Measurements from ENCODE around the gene ILF2. TPM values are rescaled to one million over a fixed set of nuclear protein-coding genes. Genes with fewer than 3 reads are reported as not detected.

ILF2 gene
- total RNA-seq, 1 donor from 2014 or later, result 114 TPM

DNA sequence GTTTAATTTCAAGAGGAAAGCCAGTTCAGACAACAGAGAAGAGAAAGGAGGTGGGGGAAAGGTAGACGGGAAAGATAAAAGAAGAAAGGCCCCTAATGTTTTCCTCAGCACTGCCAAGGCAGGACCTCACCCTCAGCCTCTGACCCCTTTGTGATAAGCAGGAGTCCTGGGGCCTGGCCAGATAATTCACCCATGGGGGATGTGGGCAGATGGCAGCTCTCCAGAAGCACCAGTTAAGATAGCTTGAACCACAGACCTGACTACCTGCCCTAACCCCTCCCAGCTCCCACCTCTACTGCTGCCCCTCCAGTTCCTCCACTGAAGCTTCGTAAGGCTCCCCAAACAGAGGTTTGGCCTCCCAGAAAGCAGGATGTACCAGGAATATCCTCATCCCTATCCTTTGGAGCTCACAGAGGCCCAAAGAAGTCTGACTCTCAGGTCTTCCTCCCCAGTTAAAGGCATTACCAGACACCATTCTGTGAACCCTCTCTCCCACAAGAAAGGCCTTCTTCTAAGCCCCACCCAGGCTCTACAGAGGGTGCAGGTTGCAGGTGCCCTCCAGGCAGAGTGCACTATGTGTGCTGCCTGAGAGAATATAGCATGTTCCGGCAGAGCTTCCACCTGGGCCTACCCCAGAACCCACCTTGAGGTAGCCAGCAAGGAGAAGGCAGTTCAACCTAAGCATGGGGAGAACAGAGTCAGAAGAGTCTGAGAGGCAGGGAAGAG lies 21.5 kb downstream of the ILF2 start:
- no peaks in the 10 kb centered on the region for H3K27me3 ChIP-seq (ENCODE audit: control insufficient read depth, insufficient read depth, low read length)
- DNase-seq (ENCODE audit: low read depth) (no peak), FAIRE-seq (no peak)
- H3K4me3 ChIP-seq (ENCODE audit: low read depth, low read length), result no peak overlapping the region
- TF ChIP-seq, protein P1, sequence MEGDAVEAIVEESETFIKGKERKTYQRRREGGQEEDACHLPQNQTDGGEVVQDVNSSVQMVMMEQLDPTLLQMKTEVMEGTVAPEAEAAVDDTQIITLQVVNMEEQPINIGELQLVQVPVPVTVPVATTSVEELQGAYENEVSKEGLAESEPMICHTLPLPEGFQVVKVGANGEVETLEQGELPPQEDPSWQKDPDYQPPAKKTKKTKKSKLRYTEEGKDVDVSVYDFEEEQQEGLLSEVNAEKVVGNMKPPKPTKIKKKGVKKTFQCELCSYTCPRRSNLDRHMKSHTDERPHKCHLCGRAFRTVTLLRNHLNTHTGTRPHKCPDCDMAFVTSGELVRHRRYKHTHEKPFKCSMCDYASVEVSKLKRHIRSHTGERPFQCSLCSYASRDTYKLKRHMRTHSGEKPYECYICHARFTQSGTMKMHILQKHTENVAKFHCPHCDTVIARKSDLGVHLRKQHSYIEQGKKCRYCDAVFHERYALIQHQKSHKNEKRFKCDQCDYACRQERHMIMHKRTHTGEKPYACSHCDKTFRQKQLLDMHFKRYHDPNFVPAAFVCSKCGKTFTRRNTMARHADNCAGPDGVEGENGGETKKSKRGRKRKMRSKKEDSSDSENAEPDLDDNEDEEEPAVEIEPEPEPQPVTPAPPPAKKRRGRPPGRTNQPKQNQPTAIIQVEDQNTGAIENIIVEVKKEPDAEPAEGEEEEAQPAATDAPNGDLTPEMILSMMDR (IDR thresholded peaks at IDR 0.05; ENCODE audit: insufficient read depth, low read length, severe bottlenecking), result no peak
- peaks cover 3% of the 10 kb centered on the region for H3K36me3 ChIP-seq (ENCODE audit: control insufficient read depth, insufficient read depth, low read length)

DNA sequence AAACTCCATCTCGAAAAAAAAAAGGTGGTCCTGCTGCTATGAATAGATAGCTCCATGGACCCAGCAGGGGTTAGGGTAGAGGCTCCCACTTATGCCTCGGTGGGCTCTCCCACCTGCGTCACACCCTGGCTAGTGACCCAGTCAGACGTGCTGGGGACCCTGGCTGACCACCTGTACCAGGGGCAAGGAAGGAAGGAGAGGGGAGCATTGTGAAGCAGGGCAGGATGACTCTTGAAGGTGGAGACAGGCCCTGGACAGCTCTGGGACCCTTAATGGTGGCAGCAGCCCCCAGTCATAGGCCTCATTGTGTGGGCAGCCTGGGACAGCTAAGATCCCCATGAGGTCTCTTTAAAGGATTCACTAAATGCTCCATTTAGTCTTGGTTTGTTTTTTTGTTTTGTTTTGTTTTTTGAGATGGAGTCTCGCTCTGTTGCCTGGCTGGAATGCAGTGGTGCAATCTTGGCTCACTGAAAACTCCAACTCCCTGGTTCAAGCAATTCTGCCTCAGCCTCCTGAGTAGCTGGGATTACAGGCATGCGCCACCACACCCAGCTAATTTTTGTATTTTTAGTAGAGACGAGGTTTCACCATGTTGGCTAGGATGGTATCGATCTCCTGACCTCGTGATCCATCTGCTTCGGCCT lies 22.7 kb downstream of the ILF2 start:
- DNase-seq (ENCODE audit: low read depth) (no peak), FAIRE-seq (no peak)
- TF ChIP-seq, protein P1 (IDR thresholded peaks at IDR 0.05; ENCODE audit: insufficient read depth, low read length, severe bottlenecking), result no peak
- H3K27me3 ChIP-seq (ENCODE audit: control insufficient read depth, insufficient read depth, low read length), result no peaks in the 10 kb centered on the region
- H3K36me3 ChIP-seq (ENCODE audit: control insufficient read depth, insufficient read depth, low read length), result peaks cover 8% of the 10 kb centered on the region
- no peak overlapping the region for H3K4me3 ChIP-seq (ENCODE audit: low read depth, low read length)

DNA sequence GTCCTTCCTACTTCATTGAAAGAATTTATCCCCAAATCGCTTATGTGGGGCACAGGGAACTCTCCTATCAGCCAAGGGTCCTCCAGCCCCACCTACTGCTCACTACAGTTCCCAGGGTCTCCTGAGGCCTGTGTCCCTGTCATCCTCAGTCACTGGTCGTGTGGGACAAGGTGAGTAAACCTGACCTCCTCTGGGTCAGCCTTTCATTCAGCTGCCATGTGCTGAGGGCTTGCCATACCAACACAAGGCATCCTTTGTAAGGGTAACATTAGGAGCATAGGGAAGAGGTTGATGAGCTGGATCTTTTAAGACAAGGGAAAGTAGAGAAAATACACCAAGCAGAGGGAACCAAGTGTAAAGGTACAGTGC lies 23.5 kb downstream of the ILF2 start:
- TF ChIP-seq, protein P1 (IDR thresholded peaks at IDR 0.05; ENCODE audit: insufficient read depth, low read length, severe bottlenecking), result no peak
- peaks cover 8% of the 10 kb centered on the region for H3K36me3 ChIP-seq (ENCODE audit: control insufficient read depth, insufficient read depth, low read length)
- no peak overlapping the region for H3K4me3 ChIP-seq (ENCODE audit: low read depth, low read length)
- DNase-seq (ENCODE audit: low read depth) (no peak), FAIRE-seq (no peak)
- no peaks in the 10 kb centered on the region for H3K27me3 ChIP-seq (ENCODE audit: control insufficient read depth, insufficient read depth, low read length)

- TF ChIP-seq, protein P1 (IDR thresholded peaks at IDR 0.05; ENCODE audit: insufficient read depth, low read length, severe bottlenecking), result no peak
- FAIRE-seq (no peak), DNase-seq (ENCODE audit: low read depth) (no peak)
- no peaks in the 10 kb centered on the region for H3K27me3 ChIP-seq (ENCODE audit: control insufficient read depth, insufficient read depth, low read length)
- peaks cover 12% of the 10 kb centered on the region for H3K36me3 ChIP-seq (ENCODE audit: control insufficient read depth, insufficient read depth, low read length)
- H3K4me3 ChIP-seq (ENCODE audit: low read depth, low read length), result no peak overlapping the region
Measured at GRCh38 chr1:153646672-153647345, 24.0 kb downstream of the ILF2 start.

- TF ChIP-seq, protein P1 (IDR thresholded peaks at IDR 0.05; ENCODE audit: insufficient read depth, low read length, severe bottlenecking), result no peak
- no peak for FAIRE-seq
Measured at GRCh38 chr1:153643816-153644215, 27.0 kb downstream of the ILF2 start.

More at GRCh38 chr1:153643816-153644215, 27.0 kb downstream of the ILF2 start:
- H3K27me3 ChIP-seq (ENCODE audit: control insufficient read depth, insufficient read depth, low read length), result no peaks in the 10 kb centered on the region
- peaks cover 19% of the 10 kb centered on the region for H3K36me3 ChIP-seq (ENCODE audit: control insufficient read depth, insufficient read depth, low read length)
- DNase-seq (ENCODE audit: low read depth), result no peak
- no peak overlapping the region for H3K4me3 ChIP-seq (ENCODE audit: low read depth, low read length)
